SK-N-SH (cell line): ENCODE data around the gene ADCY10. TPM values are rescaled to one million over a fixed set of nuclear protein-coding genes. Genes with fewer than 3 reads are reported as not detected.

Experiments
- CTCF ChIA-PET: fragments of 300-600, 350-600 bp; formaldehyde crosslinking; extraction: SDS; loops from one replicate; lab custom pipeline; 2021; lab: Yijun Ruan, JAX
- POLR2A ChIA-PET: fragments of 350-600 bp; sonication (Branson Sonifier 250); formaldehyde crosslinking; extraction: SDS; loops from one replicate; lab custom pipeline; 2020; ENCODE audit warnings: antibody characterized with exemption, inconsistent platforms; lab: Yijun Ruan, JAX
- DNase-seq: peaks from one replicate; pipeline ENCODE4 v3.0.0; 2012
- H2AFZ ChIP-seq: fragments of 200-600 bp; sonication (generic); 2 replicates; pipeline ENCODE4 v1.8.1; 2016; ENCODE audit warnings: antibody characterized with exemption, mild to moderate bottlenecking, low read depth
- H3F3A ChIP-seq: fragments of 200-600 bp; sonication (generic); replicated peaks from 2 replicates; pipeline ENCODE3; 2016; ENCODE audit warnings: antibody characterized with exemption, mild to moderate bottlenecking; ENCODE audit not compliant: insufficient read depth
- H3K27ac ChIP-seq, 2 experiments: fragments of 200-500 bp in 1 of 2; fragments of 200-600 bp in 1 of 2; sonication (Bioruptor generic) in 1 of 2; sonication (generic), shearing (Covaris generic) in 1 of 2; 2 replicates each; pipeline versions ENCODE4 v1.5.1 to v1.6.1; 2014 to 2016; ENCODE audit warnings: low read depth in 2 of 2, inconsistent platforms in 1 of 2, low read length in 1 of 2, mild to moderate bottlenecking in 1 of 2, mixed read lengths in 1 of 2
- H3K27me3 ChIP-seq: fragments of 200-600 bp; sonication (generic), shearing (Covaris generic); 2 replicates; pipeline ENCODE4 v1.6.1; 2016; ENCODE audit warnings: mixed run types; ENCODE audit not compliant: insufficient read depth
- H3K36me3 ChIP-seq, 2 experiments: fragments of 200-500 bp in 1 of 2; fragments of 200-600 bp in 1 of 2; sonication (Bioruptor generic) in 1 of 2; sonication (generic) in 1 of 2; replicated peaks in 1 of 2; 2 replicates each; pipeline versions ENCODE3 to v1.5.1; 2014 to 2016; ENCODE audit warnings: low read length in 1 of 2, mild to moderate bottlenecking in 1 of 2; ENCODE audit not compliant: insufficient read depth in 2 of 2, control insufficient read depth in 1 of 2
- H3K4me1 ChIP-seq, 2 experiments: fragments of 200-500 bp in 1 of 2; fragments of 200-600 bp in 1 of 2; sonication (Bioruptor generic) in 1 of 2; sonication (generic), shearing (Covaris generic) in 1 of 2; 2 replicates each; pipeline versions ENCODE4 v1.5.1 to v1.6.1; 2014 to 2016; ENCODE audit warnings: low read depth in 1 of 2, low read length in 1 of 2, mixed run types in 1 of 2; ENCODE audit not compliant: insufficient read depth in 2 of 2, control insufficient read depth in 1 of 2
- H3K4me2 ChIP-seq: fragments of 200-600 bp; sonication (generic), shearing (Covaris generic); 2 replicates; pipeline ENCODE4 v1.6.1; 2017; ENCODE audit warnings: mixed run types
- H3K4me3 ChIP-seq, 2 experiments: fragments of 200-500 bp in 1 of 2; fragments of 200-600 bp in 1 of 2; sonication (Bioruptor generic) in 1 of 2; sonication (generic), shearing (Covaris generic) in 1 of 2; 2 replicates each; pipeline versions ENCODE4 v1.5.1 to v1.8.1; 2014 to 2016; ENCODE audit warnings: low read depth in 2 of 2, inconsistent platforms in 1 of 2, low read length in 1 of 2, mild to moderate bottlenecking in 1 of 2, mixed read lengths in 1 of 2, moderate library complexity in 1 of 2
- H3K79me2 ChIP-seq: fragments of 200-600 bp; sonication (generic); 2 replicates; pipeline ENCODE4 v1.8.1; 2017; ENCODE audit warnings: mild to moderate bottlenecking; ENCODE audit not compliant: insufficient read depth
- H3K9ac ChIP-seq: fragments of 200-600 bp; sonication (generic); 2 replicates; pipeline ENCODE4 v1.6.1; 2017; ENCODE audit warnings: mixed run types
- H3K9me2 ChIP-seq: fragments of 200-600 bp; sonication (generic); 2 replicates; pipeline ENCODE4 v1.6.1; 2017; ENCODE audit warnings: mixed run types
- H3K9me3 ChIP-seq: fragments of 200-600 bp; sonication (generic); 2 replicates; pipeline ENCODE4 v1.6.1; 2017; ENCODE audit warnings: mixed run types, mild to moderate bottlenecking, moderate library complexity
- H4K20me1 ChIP-seq: fragments of 200-600 bp; sonication (generic); 2 replicates; pipeline ENCODE4 v1.6.1; 2017; ENCODE audit warnings: mild to moderate bottlenecking, mixed run types; ENCODE audit not compliant: insufficient read depth
- CHD2 ChIP-seq: fragments of 150-350 bp; IDR thresholded peaks from 2 replicates; pipeline ENCODE4 v1.6.1; 2018; ENCODE audit warnings: low read length; ENCODE audit not compliant: partially characterized antibody
- EZH2phosphoT487 ChIP-seq: fragments of 200-600 bp; sonication (generic); IDR thresholded peaks from 2 replicates; pipeline ENCODE4 v1.6.1; 2017; ENCODE audit warnings: low read depth, mixed run types, mild to moderate bottlenecking, antibody characterized with exemption, moderate library complexity, borderline replicate concordance
- FOSL2 ChIP-seq: IDR thresholded peaks from 2 replicates; pipeline ENCODE4 v1.4.0; 2012; ENCODE audit warnings: low read depth, mild to moderate bottlenecking, moderate library complexity, borderline replicate concordance
- FOXJ3 ChIP-seq: sonication (generic); formaldehyde crosslinking; IDR thresholded peaks from 2 replicates; pipeline ENCODE4 v1.5.1; 2020; ENCODE audit warnings: mild to moderate bottlenecking, missing genetic modification reagents
- FOXM1 ChIP-seq: IDR thresholded peaks from 2 replicates; pipeline ENCODE4 v1.4.0; 2012; ENCODE audit warnings: low read depth, mild to moderate bottlenecking
- GABPA ChIP-seq: IDR thresholded peaks from 2 replicates; pipeline ENCODE4 v1.4.0; 2012; ENCODE audit warnings: low read depth, mild to moderate bottlenecking
- POLR2AphosphoS5 ChIP-seq: IDR thresholded peaks from 2 replicates; pipeline ENCODE4 v1.6.1; 2012; ENCODE audit warnings: low read depth, low read length
- RAD21 ChIP-seq: IDR thresholded peaks from 2 replicates; pipeline ENCODE4 v1.6.1; 2012; ENCODE audit warnings: mild to moderate bottlenecking, low read length
- RFX5 ChIP-seq: IDR thresholded peaks from 2 replicates; pipeline ENCODE4 v1.6.1; 2012; ENCODE audit warnings: mild to moderate bottlenecking, improper control_type of control experiment, low read length
- RXRA ChIP-seq: IDR thresholded peaks from 2 replicates; pipeline ENCODE4 v1.4.0; 2012; ENCODE audit warnings: low read depth, mild to moderate bottlenecking, borderline replicate concordance
- SIN3A ChIP-seq: IDR thresholded peaks from 2 replicates; pipeline ENCODE4 v1.6.1; 2012; ENCODE audit warnings: low read depth, mild to moderate bottlenecking, low read length, moderate library complexity, borderline replicate concordance
- TAF1 ChIP-seq: IDR thresholded peaks from 2 replicates; pipeline ENCODE4 v1.6.1; 2012; ENCODE audit warnings: low read depth, mild to moderate bottlenecking, low read length, moderate library complexity, borderline replicate concordance
- YY1 ChIP-seq: IDR thresholded peaks from 2 replicates; pipeline ENCODE4 v1.4.0; 2012; ENCODE audit warnings: low read depth, mild to moderate bottlenecking
- WGBS: methylation state at CpG from one replicate; pipeline ENCODE4 v1.1.6; 2017; ENCODE audit warnings: low lambda C conversion rate; 5-methylcytosine and 5-hydroxymethylcytosine counted together
- polyA plus RNA-seq, 3 experiments: library from polyadenylated mRNA; depleted of rRNA; stranded (reverse); fragments of >200 nt; gene quantifications; 2 replicates each; pipeline ENCODE4 v1.2.3, GENCODE V29; 2012
- TF ChIP-seq, protein P1 (sequence below): IDR thresholded peaks from 2 replicates; pipeline ENCODE4 v1.4.0; 2012; ENCODE audit warnings: low read depth
- TF ChIP-seq, protein P2 (sequence below): fragments of 150-350 bp; IDR thresholded peaks from 2 replicates; pipeline ENCODE4 v1.6.1; 2017; ENCODE audit warnings: antibody characterized with exemption, low read length, low read depth, borderline replicate concordance
- TF ChIP-seq, protein P3 (sequence below): IDR thresholded peaks from 2 replicates; pipeline ENCODE4 v1.4.0; 2012; ENCODE audit warnings: low read depth, borderline replicate concordance
- TF ChIP-seq, protein P4 (sequence below): fragments of 200-600 bp; sonication (generic); IDR thresholded peaks from 2 replicates; pipeline ENCODE4 v1.6.1; 2017; ENCODE audit warnings: antibody characterized with exemption, mild to moderate bottlenecking, moderate library complexity

Gene ADCY10
- polyA plus RNA-seq, 1 of the 3 experiments (the other 2 are of a cell fraction): 0.10 TPM

DNA sequence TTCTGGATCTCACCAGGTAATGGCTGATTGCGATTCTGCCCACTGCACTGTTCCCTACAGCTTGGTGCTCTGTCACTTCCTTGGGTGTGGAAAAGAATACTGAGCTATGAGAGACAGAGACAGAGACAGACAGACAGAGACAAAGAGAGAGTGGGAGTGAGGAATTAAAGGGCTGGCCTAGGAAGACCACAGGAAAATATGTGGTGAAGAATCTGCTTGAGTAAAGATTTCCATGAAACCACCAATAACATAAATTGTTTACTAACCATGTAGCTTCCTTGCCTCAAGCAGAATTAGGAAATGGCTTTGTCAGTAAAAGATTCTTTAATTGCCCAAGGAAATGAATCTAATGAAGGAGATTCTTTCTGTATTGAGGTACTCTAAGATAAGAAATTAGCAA is 137.8 kb downstream of the ADCY10 start:
- no peak overlapping the region for H2AFZ ChIP-seq
- DNase-seq: no peak
- H3K4me2 ChIP-seq: no peak overlapping the region
- POLR2A ChIA-PET: no interaction called here
- H3K4me3 ChIP-seq: no peak overlapping the region
- 0 out of 2 replicates have a peak, but pooled peaks cover 3% of the 10 kb centered on the region for H3K9me3 ChIP-seq
- peaks cover 3% of the 10 kb centered on the region for H3F3A ChIP-seq
- H3K79me2 ChIP-seq: no peaks in the 10 kb centered on the region
- no peak for TF ChIP-seq RFX5
- no peak for TF ChIP-seq RXRA
- TF ChIP-seq FOXM1: no peak
- TF ChIP-seq YY1: no peak
- TF ChIP-seq, protein P1, sequence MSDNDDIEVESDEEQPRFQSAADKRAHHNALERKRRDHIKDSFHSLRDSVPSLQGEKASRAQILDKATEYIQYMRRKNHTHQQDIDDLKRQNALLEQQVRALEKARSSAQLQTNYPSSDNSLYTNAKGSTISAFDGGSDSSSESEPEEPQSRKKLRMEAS: no peak
- TF ChIP-seq FOXJ3 (CRISPR knock-in tag): no peak
- TF ChIP-seq, protein P2, sequence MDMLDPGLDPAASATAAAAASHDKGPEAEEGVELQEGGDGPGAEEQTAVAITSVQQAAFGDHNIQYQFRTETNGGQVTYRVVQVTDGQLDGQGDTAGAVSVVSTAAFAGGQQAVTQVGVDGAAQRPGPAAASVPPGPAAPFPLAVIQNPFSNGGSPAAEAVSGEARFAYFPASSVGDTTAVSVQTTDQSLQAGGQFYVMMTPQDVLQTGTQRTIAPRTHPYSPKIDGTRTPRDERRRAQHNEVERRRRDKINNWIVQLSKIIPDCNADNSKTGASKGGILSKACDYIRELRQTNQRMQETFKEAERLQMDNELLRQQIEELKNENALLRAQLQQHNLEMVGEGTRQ: no peak
- no peak for TF ChIP-seq FOSL2
- no peak for TF ChIP-seq POLR2AphosphoS5
- TF ChIP-seq SIN3A: no peak
- TF ChIP-seq, protein P3, sequence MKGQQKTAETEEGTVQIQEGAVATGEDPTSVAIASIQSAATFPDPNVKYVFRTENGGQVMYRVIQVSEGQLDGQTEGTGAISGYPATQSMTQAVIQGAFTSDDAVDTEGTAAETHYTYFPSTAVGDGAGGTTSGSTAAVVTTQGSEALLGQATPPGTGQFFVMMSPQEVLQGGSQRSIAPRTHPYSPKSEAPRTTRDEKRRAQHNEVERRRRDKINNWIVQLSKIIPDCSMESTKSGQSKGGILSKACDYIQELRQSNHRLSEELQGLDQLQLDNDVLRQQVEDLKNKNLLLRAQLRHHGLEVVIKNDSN: no peak
- TF ChIP-seq EZH2phosphoT487: no peak
- no peaks in the 10 kb centered on the region for H4K20me1 ChIP-seq
- H3K4me1 ChIP-seq: peaks cover 0 to 21% of the 10 kb centered on the region in 2 experiments; a peak in 1 of 4 replicates
- H3K9me2 ChIP-seq: no peaks in the 10 kb centered on the region
- H3K9ac ChIP-seq: no peak overlapping the region
- peaks cover 57 to 68% of the 10 kb centered on the region in 2 experiments for H3K36me3 ChIP-seq
- CTCF ChIA-PET: interaction anchor here (1.6 kb wide), 1 partner anchor 15 kb away, joined by 3 read pairs; no protein-coding TSS in a partner anchor
- H3K27me3 ChIP-seq: no peaks in the 10 kb centered on the region
- H3K27ac ChIP-seq: no peak overlapping the region
- WGBS: 100% methylated on average over 1 of the region's 1 CpG

DNA sequence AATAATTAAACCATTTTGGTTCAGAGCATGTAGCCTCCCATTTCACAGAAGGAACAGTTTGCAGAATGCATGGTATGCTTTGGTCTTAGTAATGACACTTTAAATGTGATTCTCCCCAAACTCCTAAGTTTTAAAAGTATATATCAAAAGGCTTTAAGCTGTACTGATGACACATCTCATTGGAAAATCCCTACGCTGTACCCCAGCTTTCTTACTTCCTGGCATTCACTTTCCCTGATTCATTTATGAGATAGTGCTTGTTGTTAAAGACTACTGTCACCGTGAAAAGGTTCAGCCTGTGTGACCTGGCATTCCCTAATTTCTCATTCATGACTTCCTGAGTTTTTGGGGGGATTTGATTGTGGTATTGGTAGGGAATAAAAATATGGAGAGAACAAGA is 138.8 kb downstream of the ADCY10 start:
- Histone ChIP-seq H3K36me3 (peaks cover 57 to 61% of the 10 kb centered on the region in 2 experiments), H3K79me2 (no peaks in the 10 kb centered on the region)
- CTCF ChIA-PET: interaction anchor here (1.6 kb wide), 1 partner anchor 16 kb away, joined by 3 read pairs; no protein-coding TSS in a partner anchor

More for the DNA sequence above, 138.8 kb downstream of the ADCY10 start:
- H3K4me1 ChIP-seq: peaks cover 0 to 21% of the 10 kb centered on the region in 2 experiments; a peak in 1 of 4 replicates
- no peaks in the 10 kb centered on the region for H3K9me3 ChIP-seq
- no peak overlapping the region for H3K9ac ChIP-seq
- H3K4me3 ChIP-seq: no peak overlapping the region
- no peaks in the 10 kb centered on the region for H3K9me2 ChIP-seq
- no peak overlapping the region for H3K27ac ChIP-seq
- peaks cover 3% of the 10 kb centered on the region for H3F3A ChIP-seq
- TF ChIP-seq GABPA (no peak), EZH2phosphoT487 (no peak), RAD21 (no peak), CHD2 (no peak), TAF1 (no peak)
- TF ChIP-seq, protein P3: no peak
- TF ChIP-seq, protein P4, sequence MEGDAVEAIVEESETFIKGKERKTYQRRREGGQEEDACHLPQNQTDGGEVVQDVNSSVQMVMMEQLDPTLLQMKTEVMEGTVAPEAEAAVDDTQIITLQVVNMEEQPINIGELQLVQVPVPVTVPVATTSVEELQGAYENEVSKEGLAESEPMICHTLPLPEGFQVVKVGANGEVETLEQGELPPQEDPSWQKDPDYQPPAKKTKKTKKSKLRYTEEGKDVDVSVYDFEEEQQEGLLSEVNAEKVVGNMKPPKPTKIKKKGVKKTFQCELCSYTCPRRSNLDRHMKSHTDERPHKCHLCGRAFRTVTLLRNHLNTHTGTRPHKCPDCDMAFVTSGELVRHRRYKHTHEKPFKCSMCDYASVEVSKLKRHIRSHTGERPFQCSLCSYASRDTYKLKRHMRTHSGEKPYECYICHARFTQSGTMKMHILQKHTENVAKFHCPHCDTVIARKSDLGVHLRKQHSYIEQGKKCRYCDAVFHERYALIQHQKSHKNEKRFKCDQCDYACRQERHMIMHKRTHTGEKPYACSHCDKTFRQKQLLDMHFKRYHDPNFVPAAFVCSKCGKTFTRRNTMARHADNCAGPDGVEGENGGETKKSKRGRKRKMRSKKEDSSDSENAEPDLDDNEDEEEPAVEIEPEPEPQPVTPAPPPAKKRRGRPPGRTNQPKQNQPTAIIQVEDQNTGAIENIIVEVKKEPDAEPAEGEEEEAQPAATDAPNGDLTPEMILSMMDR: no peak
- no peaks in the 10 kb centered on the region for H4K20me1 ChIP-seq
- DNase-seq: no peak
- H3K27me3 ChIP-seq: no peaks in the 10 kb centered on the region
- POLR2A ChIA-PET: no interaction called here
- no peak overlapping the region for H3K4me2 ChIP-seq
- no peak overlapping the region for H2AFZ ChIP-seq
- WGBS: 40% methylated on average over 2 of the region's 2 CpGs
